Stimulated activated CD8-positive, alpha-beta memory T cell treated with anti-CD3 and anti-CD28 coated beads, Interleukin-2, amount 100 ng/mL, for 1 hour (primary cell): ENCODE data around the gene CDKL5.
"Not testable (repeated sequence)": the region's sequence is repeated elsewhere in the genome, so short reads cannot be mapped to it uniquely, and the experiment has no call there.

Source experiments
- DNase-seq, 2 donors: peaks; one replicate each; pipeline ENCODE4 v3.0.0-alpha.2; 2020; ENCODE audit warnings: low read depth in 2 of 2

The CDKL5 gene

GRCh38 chrX:18574591-18574990 is 149.2 kb downstream of the CDKL5 start:
- DNase-seq, result no peak

GRCh38 chrX:18575744-18576143 is 150.3 kb downstream of the CDKL5 start:
- no peak for DNase-seq

GRCh38 chrX:18577400-18577799 is 152.0 kb downstream of the CDKL5 start:
- no peak for DNase-seq

GRCh38 chrX:18578546-18578945 is 153.1 kb downstream of the CDKL5 start:
- no peak for DNase-seq

GRCh38 chrX:18579495-18579894 is 154.1 kb downstream of the CDKL5 start:
- no peak for DNase-seq

- DNase-seq, result no peak
Measured at GRCh38 chrX:18582910-18583493, 157.6 kb downstream of the CDKL5 start.

GRCh38 chrX:18589292-18589691 is 163.9 kb downstream of the CDKL5 start:
- DNase-seq, result not testable (repeated sequence)

- DNase-seq, result no peak
Measured at GRCh38 chrX:18591834-18592233, 166.4 kb downstream of the CDKL5 start.

- DNase-seq, result no peak
Measured at GRCh38 chrX:18594079-18594478, 168.7 kb downstream of the CDKL5 start.

- no peak for DNase-seq
Measured at GRCh38 chrX:18596096-18596495, 170.7 kb downstream of the CDKL5 start.

GRCh38 chrX:18598413-18598812 is 173.0 kb downstream of the CDKL5 start:
- no peak for DNase-seq

- no peak for DNase-seq
Measured at GRCh38 chrX:18607966-18608365, 182.6 kb downstream of the CDKL5 start.

- DNase-seq, result no peak
Measured at GRCh38 chrX:18613930-18614639, 188.7 kb downstream of the CDKL5 start.

- no peak for DNase-seq
Measured at GRCh38 chrX:18616688-18617406, 191.4 kb downstream of the CDKL5 start.

GRCh38 chrX:18617407-18617750 is 192.0 kb downstream of the CDKL5 start:
- DNase-seq, result no peak

GRCh38 chrX:18619288-18619687 is 193.9 kb downstream of the CDKL5 start:
- no peak for DNase-seq

GRCh38 chrX:18620349-18620748 is 194.9 kb downstream of the CDKL5 start:
- DNase-seq, result no peak

GRCh38 chrX:18624599-18624998 is 199.2 kb downstream of the CDKL5 start:
- DNase-seq, result no peak

- DNase-seq, result no peak
Measured at GRCh38 chrX:18630934-18631333, 205.5 kb downstream of the CDKL5 start.

GRCh38 chrX:18638398-18638797 is 213.0 kb downstream of the CDKL5 start:
- DNase-seq, result no peak

- DNase-seq, result no peak
Measured at GRCh38 chrX:18639280-18639679, 213.9 kb downstream of the CDKL5 start.

GRCh38 chrX:18640686-18641085 is 215.3 kb downstream of the CDKL5 start:
- DNase-seq, result no peak

- no peak for DNase-seq
Measured at GRCh38 chrX:18643243-18643642, 217.8 kb downstream of the CDKL5 start.
